Coronary artery (tissue), 2 donors: Measurements from ENCODE around the gene ACCS.

Experiments
- DNase-seq: peaks from one replicate; pipeline ENCODE4 v3.0.0-alpha.2; 2017; ENCODE audit warnings: low spot score
- H3K27ac ChIP-seq, 2 donors: fragments of 200-600 bp; sonication (generic); one replicate each; pipeline ENCODE4 v1.5.1; 2016 to 2019
- H3K4me3 ChIP-seq: fragments of 200-600 bp; sonication (generic); 2 replicates; pipeline ENCODE4 v1.5.1; 2016; ENCODE audit warnings: mild to moderate bottlenecking, moderate library complexity
- CTCF ChIP-seq: fragments of 200-600 bp; sonication (generic); IDR thresholded peaks from one replicate; pipeline ENCODE4 v1.5.1; 2019; ENCODE audit warnings: antibody characterized with exemption

The ACCS gene

GRCh38 chr11:44127130-44127529, 61.1 kb downstream of the ACCS start:
- TF ChIP-seq CTCF = no peak
- H3K27ac ChIP-seq = no peak overlapping the region
- DNase-seq = no peak
- no peak overlapping the region for H3K4me3 ChIP-seq

GRCh38 chr11:44128729-44129128, 62.7 kb downstream of the ACCS start:
- no peak for DNase-seq
- H3K4me3 ChIP-seq = no peak overlapping the region
- TF ChIP-seq CTCF = no peak
- no peak overlapping the region for H3K27ac ChIP-seq

GRCh38 chr11:44130751-44131150, 64.7 kb downstream of the ACCS start:
- no peak for TF ChIP-seq CTCF
- DNase-seq = no peak
- Histone ChIP-seq H3K27ac (no peak overlapping the region), H3K4me3 (no peak overlapping the region)

GRCh38 chr11:44133335-44133946, 67.4 kb downstream of the ACCS start:
- no peak for DNase-seq
- no peak overlapping the region for H3K27ac ChIP-seq
- H3K4me3 ChIP-seq = no peak overlapping the region
- TF ChIP-seq CTCF = peak; percentile 21
